Transverse colon (tissue), 4 donors: ENCODE data around the gene LRP2BP.
"Not testable (repeated sequence)": the region's sequence is repeated elsewhere in the genome, so short reads cannot be mapped to it uniquely, and the experiment has no call there.

Source experiments
- CTCF ChIP-seq, 5 experiments: fragments of 200-600 bp in 3 of 5; fragments of 450-650 bp in 2 of 5; sonication (generic) in 3 of 5; IDR thresholded peaks; 1 replicate in 2 of 5; 2 replicates in 3 of 5; pipeline ENCODE4 v1.5.1; 2016 to 2017; ENCODE audit warnings: antibody characterized with exemption in 5 of 5, inconsistent platforms in 3 of 5, mild to moderate bottlenecking in 2 of 5, moderate library complexity in 1 of 5
- POLR2AphosphoS5 ChIP-seq, 3 donors: sonication (generic); formaldehyde crosslinking; IDR thresholded peaks; one replicate each; pipeline ENCODE4 v1.6.1; 2016; ENCODE audit warnings: antibody characterized with exemption in 3 of 3

- TF ChIP-seq POLR2AphosphoS5, CTCF (IDR thresholded peaks at IDR 0.05): not testable (repeated sequence)
Observed at GRCh38 chr4:185325721-185326120, 70.0 kb downstream of the LRP2BP start.
